Lung (tissue), 12 donors: ENCODE data around the gene DPH1. TPM values are rescaled to one million over a fixed set of nuclear protein-coding genes. Genes with fewer than 3 reads are reported as not detected.

Experiments
- ATAC-seq: fragments of 200-7000 bp; cut with Tn5 transposase; one replicate; pipeline ENCODE4 v1.9.1; 2020; ENCODE audit warnings: moderate number of reproducible peaks; ENCODE audit not compliant: insufficient read depth, low FRiP score
- DNase-seq, 3 donors: peaks; one replicate each; pipeline ENCODE4 v3.0.0-alpha.2; 2013 to 2017
- H3K27ac ChIP-seq, 2 donors: one replicate each; pipeline ENCODE4 v1.5.1; 2013; ENCODE audit warnings: mild to moderate bottlenecking in 2 of 2, moderate library complexity in 2 of 2, control low read depth in 1 of 2, inconsistent platforms in 1 of 2, low read depth in 1 of 2, low read length in 1 of 2
- H3K27me3 ChIP-seq, 3 donors: one replicate each; pipeline ENCODE4 v1.5.1; 2013; ENCODE audit warnings: low read length in 2 of 3; ENCODE audit not compliant: control insufficient read depth in 3 of 3, insufficient read depth in 3 of 3
- H3K36me3 ChIP-seq, 4 donors: one replicate each; pipeline ENCODE4 v1.5.1; 2013; ENCODE audit warnings: low read length in 4 of 4, mild to moderate bottlenecking in 1 of 4, moderate library complexity in 1 of 4; ENCODE audit not compliant: control insufficient read depth in 4 of 4, insufficient read depth in 4 of 4
- H3K4me1 ChIP-seq, 5 donors: one replicate each; pipeline ENCODE4 v1.5.1; 2013; ENCODE audit warnings: low read length in 5 of 5, mild to moderate bottlenecking in 2 of 5, moderate library complexity in 1 of 5; ENCODE audit not compliant: control insufficient read depth in 5 of 5, insufficient read depth in 5 of 5
- H3K4me3 ChIP-seq: one replicate; pipeline ENCODE4 v1.5.1; 2013; ENCODE audit warnings: mild to moderate bottlenecking, control low read depth, moderate library complexity
- H3K9ac ChIP-seq, 2 donors: one replicate each; pipeline ENCODE4 v1.5.1; 2013; ENCODE audit warnings: low read length in 2 of 2, control low read depth in 1 of 2; ENCODE audit not compliant: insufficient read depth in 1 of 2
- H3K9me3 ChIP-seq, 4 donors: one replicate each; pipeline ENCODE4 v1.5.1; 2013; ENCODE audit warnings: low read length in 3 of 4, mild to moderate bottlenecking in 1 of 4, moderate library complexity in 1 of 4; ENCODE audit not compliant: control insufficient read depth in 4 of 4, insufficient read depth in 3 of 4
- WGBS, 2 donors: extraction: QIAGEN DNeasy Blood & Tissue Kit; methylation state at CpG; one replicate each; pipeline ENCODE4 v1.1.7; 2013; 5-methylcytosine and 5-hydroxymethylcytosine counted together
- polyA plus RNA-seq, 2 donors: library from polyadenylated mRNA; stranded (reverse); fragments of 200-250 nt; gene quantifications; one replicate each; pipeline ENCODE4 v1.2.1, GENCODE V29; 2013
- total RNA-seq, 2 donors: library from RNA; depleted of rRNA in 1 of 2; stranded (reverse); fragments of >200 nt in 1 of 2; gene quantifications; one replicate each; pipeline ENCODE4 v1.2.1, GENCODE V29; 2014 to 2021
- TF ChIP-seq, protein P1 (sequence below): IDR thresholded peaks from 2 replicates; pipeline ENCODE4 v1.5.1; 2012; ENCODE audit warnings: mild to moderate bottlenecking; ENCODE audit errors: control extremely low read depth, extremely low read depth
- donor health status: control.
- donor health status: control.
- donor health status: Bipolar disorder and iron deficiency.
- donor health status: healthy.
- donor health status: DM: yes; HTN: yes; CAD: no.

The DPH1 gene
- total and polyA plus RNA-seq, 4 donors: 21.1 to 37.8 (median 27.2) TPM

GRCh38 chr17:2022647-2023240 is 7.2 kb upstream of the DPH1 start:
- Histone ChIP-seq H3K27ac (no peak overlapping the region), H3K4me3 (no peak overlapping the region), H3K9ac (no peak overlapping the region), H3K36me3 (no peaks in the 10 kb centered on the region), H3K9me3 (no peaks in the 10 kb centered on the region), H3K27me3 (peaks cover 3 to 46% (median 43%) of the 10 kb centered on the region in 3 donors), H3K4me1 (peaks cover 0 to 19% (median 5%) of the 10 kb centered on the region in 5 donors)
- no peak for ATAC-seq
- DNase-seq: no peak
- WGBS, 2 donors: 45 to 58% methylated on average over 15 of the region's 15 CpGs
- TF ChIP-seq, protein P1, sequence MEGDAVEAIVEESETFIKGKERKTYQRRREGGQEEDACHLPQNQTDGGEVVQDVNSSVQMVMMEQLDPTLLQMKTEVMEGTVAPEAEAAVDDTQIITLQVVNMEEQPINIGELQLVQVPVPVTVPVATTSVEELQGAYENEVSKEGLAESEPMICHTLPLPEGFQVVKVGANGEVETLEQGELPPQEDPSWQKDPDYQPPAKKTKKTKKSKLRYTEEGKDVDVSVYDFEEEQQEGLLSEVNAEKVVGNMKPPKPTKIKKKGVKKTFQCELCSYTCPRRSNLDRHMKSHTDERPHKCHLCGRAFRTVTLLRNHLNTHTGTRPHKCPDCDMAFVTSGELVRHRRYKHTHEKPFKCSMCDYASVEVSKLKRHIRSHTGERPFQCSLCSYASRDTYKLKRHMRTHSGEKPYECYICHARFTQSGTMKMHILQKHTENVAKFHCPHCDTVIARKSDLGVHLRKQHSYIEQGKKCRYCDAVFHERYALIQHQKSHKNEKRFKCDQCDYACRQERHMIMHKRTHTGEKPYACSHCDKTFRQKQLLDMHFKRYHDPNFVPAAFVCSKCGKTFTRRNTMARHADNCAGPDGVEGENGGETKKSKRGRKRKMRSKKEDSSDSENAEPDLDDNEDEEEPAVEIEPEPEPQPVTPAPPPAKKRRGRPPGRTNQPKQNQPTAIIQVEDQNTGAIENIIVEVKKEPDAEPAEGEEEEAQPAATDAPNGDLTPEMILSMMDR: no peak

GRCh38 chr17:2023256-2023655 is 6.7 kb upstream of the DPH1 start:
- H3K4me1 ChIP-seq: peaks cover 0 to 19% (median 5%) of the 10 kb centered on the region in 5 donors
- H3K9me3 ChIP-seq: no peaks in the 10 kb centered on the region
- no peak overlapping the region for H3K9ac ChIP-seq
- ATAC-seq (no peak), DNase-seq (no peak)
- no peaks in the 10 kb centered on the region for H3K36me3 ChIP-seq
- H3K4me3 ChIP-seq: no peak overlapping the region
- WGBS, 2 donors: 44 to 52% methylated on average over 16 of the region's 16 CpGs
- TF ChIP-seq, protein P1: no peak
- peak overlapping the region in 1 of 2 donors; percentile 34 for H3K27ac ChIP-seq
- peaks cover 3 to 46% (median 43%) of the 10 kb centered on the region in 3 donors for H3K27me3 ChIP-seq

DNA sequence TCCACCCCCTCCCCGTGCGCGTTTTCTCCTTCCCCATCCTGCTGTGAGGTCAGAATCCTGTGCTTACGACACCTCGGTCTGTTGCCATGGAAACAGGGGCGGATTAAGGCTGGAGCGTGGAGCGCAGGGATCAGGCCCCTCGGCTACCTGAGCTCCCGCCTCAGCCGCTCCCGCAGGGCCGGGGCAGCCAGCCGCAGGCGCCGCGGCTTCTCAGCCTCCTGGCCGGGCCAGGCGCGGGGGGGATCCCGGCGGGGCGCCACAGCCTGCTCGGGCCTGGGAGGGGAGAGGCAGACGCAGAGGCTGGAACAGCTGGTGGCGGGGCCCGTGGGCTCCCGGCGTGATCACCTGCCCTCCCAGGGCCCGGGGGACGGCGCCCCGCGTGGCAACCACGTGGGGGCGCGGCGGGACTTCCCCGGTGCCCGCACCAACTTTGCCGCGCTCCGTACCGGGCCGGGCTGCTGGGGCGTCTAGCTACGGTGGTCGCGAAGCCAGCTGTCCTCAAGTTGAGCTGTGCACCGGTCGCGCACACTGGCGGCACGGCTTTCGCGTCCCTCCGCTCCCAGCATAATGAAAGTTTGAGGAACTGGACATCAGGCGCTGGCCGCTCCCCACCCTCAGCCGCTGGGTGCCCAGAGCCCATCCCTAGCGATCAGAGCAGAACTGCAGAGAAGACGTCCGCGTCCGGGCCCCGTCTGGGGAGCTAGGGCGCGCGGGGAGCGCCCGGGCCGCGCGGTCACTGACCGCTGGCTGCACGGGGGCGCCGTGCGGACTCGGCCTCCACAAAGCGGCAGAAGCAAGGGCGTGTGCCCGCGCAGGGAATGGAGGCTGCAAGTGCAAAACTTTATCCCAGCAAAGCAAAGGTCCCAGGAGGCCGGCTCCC is 6.0 kb upstream of the DPH1 start:
- H3K4me3 ChIP-seq: peak overlapping the region; percentile 44
- TF ChIP-seq, protein P1: no peak
- no peaks in the 10 kb centered on the region for H3K36me3 ChIP-seq
- peak; percentile 72 for DNase-seq
- no peak for ATAC-seq
- no peak overlapping the region for H3K27ac ChIP-seq
- H3K9ac ChIP-seq: no peak overlapping the region
- H3K9me3 ChIP-seq: no peaks in the 10 kb centered on the region
- peaks cover 0 to 19% (median 5%) of the 10 kb centered on the region in 5 donors for H3K4me1 ChIP-seq
- WGBS, 2 donors: 1 to 2% methylated on average over 53 to 85 of the region's 85 CpGs
- peaks cover 3 to 43% (median 38%) of the 10 kb centered on the region in 3 donors for H3K27me3 ChIP-seq
